ENCODE measurements around the gene PRDM16.

Gene PRDM16

GRCh38 chr1:3469104-3469848 lies 400.3 kb downstream of the PRDM16 start:
- DNase-seq: no peak

GRCh38 chr1:3469849-3470649 lies 401.0 kb downstream of the PRDM16 start:
- DNase-seq: no peak

- no peak for DNase-seq
Observed at GRCh38 chr1:3470650-3471355, 401.8 kb downstream of the PRDM16 start.

GRCh38 chr1:3471356-3472087 lies 402.5 kb downstream of the PRDM16 start:
- peak; percentile 80 for DNase-seq

- DNase-seq: no peak
Observed at GRCh38 chr1:3472088-3472850, 403.3 kb downstream of the PRDM16 start.

GRCh38 chr1:3472906-3473305 lies 403.9 kb downstream of the PRDM16 start:
- no peak for DNase-seq

GRCh38 chr1:3473381-3473844 lies 404.4 kb downstream of the PRDM16 start:
- peak; percentile 88 for DNase-seq

- DNase-seq: no peak
Observed at GRCh38 chr1:3474016-3474415, 405.0 kb downstream of the PRDM16 start.

GRCh38 chr1:3474421-3474820 lies 405.4 kb downstream of the PRDM16 start:
- DNase-seq: no peak

GRCh38 chr1:3475839-3476573 lies 407.0 kb downstream of the PRDM16 start:
- no peak for DNase-seq

GRCh38 chr1:3476666-3477065 lies 407.7 kb downstream of the PRDM16 start:
- no peak for DNase-seq

- DNase-seq: peak; percentile 17
Observed at GRCh38 chr1:3477241-3477995, 408.4 kb downstream of the PRDM16 start.

GRCh38 chr1:3478187-3478586 lies 409.2 kb downstream of the PRDM16 start:
- DNase-seq: no peak

GRCh38 chr1:3479511-3480368 lies 410.7 kb downstream of the PRDM16 start:
- no peak for DNase-seq

GRCh38 chr1:3480369-3480719 lies 411.3 kb downstream of the PRDM16 start:
- no peak for DNase-seq

GRCh38 chr1:3481046-3481445 lies 412.0 kb downstream of the PRDM16 start:
- DNase-seq: no peak

GRCh38 chr1:3481836-3482375 lies 412.9 kb downstream of the PRDM16 start:
- no peak for DNase-seq

GRCh38 chr1:3482378-3482849 lies 413.4 kb downstream of the PRDM16 start:
- DNase-seq: no peak

GRCh38 chr1:3483380-3483779 lies 414.4 kb downstream of the PRDM16 start:
- DNase-seq: no peak

Data from fibroblast of skin of back (primary cell).